B cell (primary cell): ENCODE data around the gene TSPAN17. TPM values are rescaled to one million over a fixed set of nuclear protein-coding genes. Genes with fewer than 3 reads are reported as not detected.

ENCODE experiments used
- ATAC-seq: fragments of 200-7000 bp; cut with Tn5 transposase; one replicate; pipeline ENCODE4 v1.10.0; 2021; ENCODE audit warnings: low read depth, mild to moderate bottlenecking, moderate number of reproducible peaks, moderate library complexity
- CTCF ChIA-PET: fragments of 350-600 bp; sonication (Branson Sonifier 250); formaldehyde crosslinking; loops from one replicate; lab custom pipeline; 2021; ENCODE audit warnings: antibody characterized with exemption, inconsistent platforms; lab: Charles Lee
- POLR2A ChIA-PET: fragments of 350-600 bp; sonication (Branson Sonifier 250); formaldehyde crosslinking; loops from one replicate; lab custom pipeline; 2021; ENCODE audit warnings: antibody characterized with exemption; lab: Charles Lee
- DNase-seq: peaks from one replicate; pipeline ENCODE4 v3.0.0; 2013
- H2AFZ ChIP-seq: 2 replicates; pipeline ENCODE4 v1.6.1; 2012; ENCODE audit warnings: mild to moderate bottlenecking, low read depth, low read length; ENCODE audit not compliant: insufficient read depth, poor library complexity, severe bottlenecking
- H3K27ac ChIP-seq, 2 donors: 1 replicate in 1 of 2; 2 replicates in 1 of 2; pipeline ENCODE4 v1.5.1; 2012 to 2013; ENCODE audit warnings: low read length in 2 of 2, mild to moderate bottlenecking in 2 of 2, moderate library complexity in 1 of 2
- H3K27me3 ChIP-seq, 4 experiments: fragments of 200-600 bp in 1 of 4; sonication (generic) in 1 of 4; replicated peaks in 1 of 4; 1 replicate in 2 of 4; 2 replicates in 2 of 4; pipeline versions ENCODE4 v1.6.1 to v1.7.0; 2013 to 2016; ENCODE audit warnings: low read length in 3 of 4, mild to moderate bottlenecking in 2 of 4, mixed read lengths in 1 of 4, moderate library complexity in 1 of 4; ENCODE audit not compliant: insufficient read depth in 4 of 4, control insufficient read depth in 3 of 4; ENCODE audit errors: control extremely low read depth in 1 of 4
- H3K36me3 ChIP-seq, 2 experiments: replicated peaks in 1 of 2; 1 replicate in 1 of 2; 2 replicates in 1 of 2; pipeline versions ENCODE4 v1.6.1 to v1.7.1; 2013; ENCODE audit warnings: low read length in 1 of 2; ENCODE audit not compliant: insufficient read depth in 2 of 2, control insufficient read depth in 1 of 2; ENCODE audit errors: control extremely low read depth in 1 of 2, extremely low read depth in 1 of 2
- H3K4me1 ChIP-seq, 2 donors: fragments of 200-600 bp in 1 of 2; sonication (generic) in 1 of 2; 1 replicate in 1 of 2; 2 replicates in 1 of 2; pipeline versions ENCODE4 v1.5.1 to v1.6.1; 2013 to 2017; ENCODE audit warnings: low read length in 2 of 2; ENCODE audit not compliant: control insufficient read depth in 2 of 2, insufficient read depth in 2 of 2
- H3K4me2 ChIP-seq: replicated peaks from 2 replicates; pipeline ENCODE3; 2012; ENCODE audit warnings: mild to moderate bottlenecking, low read depth, low read length; ENCODE audit not compliant: poor library complexity, severe bottlenecking
- H3K4me3 ChIP-seq, 5 experiments: fragments of 200-600 bp in 1 of 5; sonication (generic) in 1 of 5; 1 replicate in 3 of 5; 2 replicates in 2 of 5; pipeline versions ENCODE4 v1.5.1 to v1.7.0; 2011 to 2016; ENCODE audit warnings: low read length in 4 of 5, mild to moderate bottlenecking in 4 of 5, low read depth in 2 of 5, control low read depth in 1 of 5, moderate library complexity in 1 of 5; ENCODE audit not compliant: insufficient read depth in 1 of 5; ENCODE audit errors: control extremely low read depth in 1 of 5, extremely low read depth in 1 of 5
- H3K79me2 ChIP-seq: fragments of 200-600 bp; sonication (generic); one replicate; pipeline ENCODE4 v1.6.0; 2016; ENCODE audit warnings: low read length; ENCODE audit not compliant: control insufficient read depth, insufficient read depth
- H3K9ac ChIP-seq: fragments of 200-600 bp; sonication (generic); 2 replicates; pipeline ENCODE4 v1.6.1; 2017; ENCODE audit warnings: mild to moderate bottlenecking, low read length, moderate library complexity
- H3K9me3 ChIP-seq, 3 donors: one replicate each; pipeline versions ENCODE4 v1.6.1 to v1.7.1; 2013; ENCODE audit warnings: low read length in 2 of 3; ENCODE audit not compliant: control insufficient read depth in 2 of 3, insufficient read depth in 1 of 3; ENCODE audit errors: control extremely low read depth in 1 of 3
- H4K20me1 ChIP-seq: 2 replicates; pipeline ENCODE4 v1.6.0; 2012; ENCODE audit warnings: mild to moderate bottlenecking, low read length; ENCODE audit not compliant: insufficient read depth, control insufficient read depth, poor library complexity, severe bottlenecking
- H3K27ac Mint-ChIP-seq: one replicate; pipeline ENCODE4 v1.8.0; 2021; ENCODE audit warnings: mixed read lengths
- H3K27me3 Mint-ChIP-seq: one replicate; pipeline ENCODE4 v1.8.0; 2021; ENCODE audit warnings: mixed read lengths
- H3K4me1 Mint-ChIP-seq: one replicate; pipeline ENCODE4 v1.8.0; 2021; ENCODE audit warnings: mixed read lengths
- H3K4me3 Mint-ChIP-seq: one replicate; pipeline ENCODE4 v1.8.0; 2021; ENCODE audit warnings: mixed read lengths
- H3K9me3 Mint-ChIP-seq: one replicate; pipeline ENCODE4 v1.8.0; 2022; ENCODE audit warnings: mixed read lengths; ENCODE audit not compliant: insufficient read depth
- EZH2 ChIP-seq: IDR thresholded peaks from 2 replicates; pipeline ENCODE4 v1.6.1; 2012; ENCODE audit warnings: borderline replicate concordance, low read depth, mild to moderate bottlenecking, moderate library complexity, low read length; ENCODE audit not compliant: insufficient read depth, poor library complexity, severe bottlenecking
- WGBS: methylation state at CpG from one replicate; pipeline ENCODE4 v1.1.5; 2013; ENCODE audit warnings: missing lambda C conversion rate; ENCODE audit not compliant: insufficient coverage; 5-methylcytosine and 5-hydroxymethylcytosine counted together
- intact Hi-C: fragments of 100-400 bp; cut with micrococcal nuclease; formaldehyde crosslinking; loops from one replicate; pipeline ENCODE4 v1.10.0; 2022
- polyA plus RNA-seq: library from polyadenylated mRNA; depleted of rRNA; stranded (reverse); fragments of >200 nt; gene quantifications from 2 replicates; pipeline ENCODE4 v1.2.3, GENCODE V29; 2012
- total RNA-seq, 2 donors: library from RNA; stranded (reverse); fragments of 120-200 nt in 1 of 2; gene quantifications; 1 replicate in 1 of 2; 2 replicates in 1 of 2; pipeline versions ENCODE4 v1.2.3 to v1.2.4, GENCODE V29; 2013 to 2022
- TF ChIP-seq, protein P1 (sequence below): fragments of 200-600 bp; IDR thresholded peaks from one replicate; pipeline ENCODE4 v1.8.0; 2022; ENCODE audit warnings: antibody characterized with exemption, mild to moderate bottlenecking

The TSPAN17 gene
- total and polyA plus RNA-seq, 2 donors (not counting 1 experiment from before 2014, with no cell fraction given) = 20.5 to 21.0 TPM

GRCh38 chr5:176670449-176670848 lies 23.2 kb downstream of the TSPAN17 start:
- Histone ChIP-seq H3K79me2 (no peaks in the 10 kb centered on the region), H3K4me1 (no peaks in the 10 kb centered on the region), H3K36me3 (no peaks in the 10 kb centered on the region), H3K9me3 (no peaks in the 10 kb centered on the region), H3K27me3 (peaks cover 0 to 25% (median 4%) of the 10 kb centered on the region in 4 experiments), H3K4me2 (no peak overlapping the region), H2AFZ (no peak overlapping the region), H3K9ac (no peak overlapping the region), H4K20me1 (no peaks in the 10 kb centered on the region), H3K4me3 (no peak overlapping the region), H3K27ac (no peak overlapping the region)
- DNase-seq = no peak
- Mint-ChIP-seq H3K4me1 (peaks cover 3% of the 10 kb centered on the region), H3K4me3 (no peak overlapping the region), H3K27me3 (peaks cover 52% of the 10 kb centered on the region), H3K27ac (no peak overlapping the region), H3K9me3 (no peaks in the 10 kb centered on the region)
- TF ChIP-seq, protein P1, sequence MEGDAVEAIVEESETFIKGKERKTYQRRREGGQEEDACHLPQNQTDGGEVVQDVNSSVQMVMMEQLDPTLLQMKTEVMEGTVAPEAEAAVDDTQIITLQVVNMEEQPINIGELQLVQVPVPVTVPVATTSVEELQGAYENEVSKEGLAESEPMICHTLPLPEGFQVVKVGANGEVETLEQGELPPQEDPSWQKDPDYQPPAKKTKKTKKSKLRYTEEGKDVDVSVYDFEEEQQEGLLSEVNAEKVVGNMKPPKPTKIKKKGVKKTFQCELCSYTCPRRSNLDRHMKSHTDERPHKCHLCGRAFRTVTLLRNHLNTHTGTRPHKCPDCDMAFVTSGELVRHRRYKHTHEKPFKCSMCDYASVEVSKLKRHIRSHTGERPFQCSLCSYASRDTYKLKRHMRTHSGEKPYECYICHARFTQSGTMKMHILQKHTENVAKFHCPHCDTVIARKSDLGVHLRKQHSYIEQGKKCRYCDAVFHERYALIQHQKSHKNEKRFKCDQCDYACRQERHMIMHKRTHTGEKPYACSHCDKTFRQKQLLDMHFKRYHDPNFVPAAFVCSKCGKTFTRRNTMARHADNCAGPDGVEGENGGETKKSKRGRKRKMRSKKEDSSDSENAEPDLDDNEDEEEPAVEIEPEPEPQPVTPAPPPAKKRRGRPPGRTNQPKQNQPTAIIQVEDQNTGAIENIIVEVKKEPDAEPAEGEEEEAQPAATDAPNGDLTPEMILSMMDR = no peak
- TF ChIP-seq EZH2 = no peak
- ChIA-PET CTCF (interaction anchor here (1.1 to 3.2 kb wide), 2 partner anchors 9 to 11 kb away, joined by 3 to 18 read pairs; no protein-coding TSS in a partner anchor), POLR2A (no interaction called here)
- WGBS = 92% methylated on average over 6 of the region's 8 CpGs
- no peak for ATAC-seq
- intact Hi-C loops = no loop called here

DNA sequence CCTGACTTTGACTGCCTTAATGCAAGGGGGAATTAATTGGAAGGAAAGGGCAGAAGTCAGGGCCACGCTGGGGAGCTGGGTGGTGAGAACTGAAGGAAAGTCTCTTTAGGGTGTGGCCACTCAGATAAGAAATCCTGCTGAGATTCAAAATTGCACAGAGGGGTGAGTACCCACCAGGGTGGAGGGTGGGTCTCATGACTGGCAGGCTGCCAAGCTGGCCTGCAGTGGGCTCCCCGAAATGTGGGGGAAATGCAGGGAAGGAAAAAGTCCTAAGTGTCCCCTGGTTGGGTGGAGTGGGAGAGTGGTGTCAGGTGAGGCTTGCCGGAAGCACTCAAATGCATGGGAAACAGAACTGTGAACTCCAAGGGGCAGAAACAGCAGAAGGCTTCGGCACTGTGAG lies 24.1 kb downstream of the TSPAN17 start:
- peaks cover 0 to 25% (median 4%) of the 10 kb centered on the region in 4 experiments for H3K27me3 ChIP-seq
- Mint-ChIP-seq H3K9me3 (no peaks in the 10 kb centered on the region), H3K27ac (no peak overlapping the region), H3K4me3 (no peak overlapping the region), H3K27me3 (peaks cover 51% of the 10 kb centered on the region), H3K4me1 (peaks cover 3% of the 10 kb centered on the region)
- WGBS = 74% methylated on average over 4 of the region's 4 CpGs
- ChIA-PET CTCF (no interaction called here), POLR2A (no interaction called here)
- H3K36me3 ChIP-seq = no peaks in the 10 kb centered on the region
- intact Hi-C loops = no loop called here
- no peak overlapping the region for H3K4me2 ChIP-seq
- H3K27ac ChIP-seq = no peak overlapping the region
- TF ChIP-seq, protein P1 = no peak
- TF ChIP-seq EZH2 = no peak
- no peaks in the 10 kb centered on the region for H3K9me3 ChIP-seq
- H2AFZ ChIP-seq = no peak overlapping the region
- no peaks in the 10 kb centered on the region for H3K4me1 ChIP-seq
- no peaks in the 10 kb centered on the region for H3K79me2 ChIP-seq
- H3K9ac ChIP-seq = no peak overlapping the region
- no peak overlapping the region for H3K4me3 ChIP-seq
- H4K20me1 ChIP-seq = no peaks in the 10 kb centered on the region
- ATAC-seq (no peak), DNase-seq (no peak)
